HepG2 (cell line): ENCODE results near the gene PACS2.
"Not testable (repeated sequence)": the region's sequence is repeated elsewhere in the genome, so short reads cannot be mapped to it uniquely, and the experiment has no call there.

Source experiments
- CTCF ChIP-seq: sonication (generic); formaldehyde crosslinking; IDR thresholded peaks from 2 replicates; pipeline ENCODE4 v1.5.0; 2020; ENCODE audit warnings: mild to moderate bottlenecking, missing genetic modification reagents, moderate library complexity
- NFIC ChIP-seq: IDR thresholded peaks from 2 replicates; pipeline ENCODE4 v1.6.1; 2012; ENCODE audit warnings: mild to moderate bottlenecking, low read length, inconsistent platforms
- RFX5 ChIP-seq: IDR thresholded peaks from 2 replicates; pipeline ENCODE4 v1.6.1; 2011; ENCODE audit warnings: low read depth, low read length, improper control_type of control experiment
- ZNF24 ChIP-seq: fragments of 450-650 bp; IDR thresholded peaks from 2 replicates; pipeline ENCODE4 v1.6.1; 2017; ENCODE audit warnings: antibody characterized with exemption, mild to moderate bottlenecking
- ZNF292 ChIP-seq: sonication (generic); formaldehyde crosslinking; IDR thresholded peaks from 2 replicates; pipeline ENCODE4 v1.8.1; 2022; ENCODE audit warnings: mild to moderate bottlenecking, low read depth, missing genetic modification reagents, borderline replicate concordance
- ZNF468 ChIP-seq: sonication (generic); formaldehyde crosslinking; IDR thresholded peaks from 2 replicates; pipeline ENCODE4 v1.8.0; 2022; ENCODE audit warnings: mild to moderate bottlenecking, moderate library complexity, missing genetic modification reagents

- TF ChIP-seq ZNF292 (CRISPR knock-in tag); ZNF468 (CRISPR knock-in tag); RFX5; NFIC; CTCF; ZNF24: not testable (repeated sequence)
These were observed 25.6 kb upstream of the PACS2 start for GRCh38 chr14:105288936-105289335.
